Measurements from ENCODE around the gene MBTPS2. TPM values are rescaled to one million over a fixed set of nuclear protein-coding genes. Genes with fewer than 3 reads are reported as not detected.

The MBTPS2 gene
- total and polyA plus RNA-seq, 9 of the 15 experiments (the other 6 are each of a cell fraction or from before 2014, with no cell fraction given), result 2.3 to 18.7 (median 4.0) TPM

DNA sequence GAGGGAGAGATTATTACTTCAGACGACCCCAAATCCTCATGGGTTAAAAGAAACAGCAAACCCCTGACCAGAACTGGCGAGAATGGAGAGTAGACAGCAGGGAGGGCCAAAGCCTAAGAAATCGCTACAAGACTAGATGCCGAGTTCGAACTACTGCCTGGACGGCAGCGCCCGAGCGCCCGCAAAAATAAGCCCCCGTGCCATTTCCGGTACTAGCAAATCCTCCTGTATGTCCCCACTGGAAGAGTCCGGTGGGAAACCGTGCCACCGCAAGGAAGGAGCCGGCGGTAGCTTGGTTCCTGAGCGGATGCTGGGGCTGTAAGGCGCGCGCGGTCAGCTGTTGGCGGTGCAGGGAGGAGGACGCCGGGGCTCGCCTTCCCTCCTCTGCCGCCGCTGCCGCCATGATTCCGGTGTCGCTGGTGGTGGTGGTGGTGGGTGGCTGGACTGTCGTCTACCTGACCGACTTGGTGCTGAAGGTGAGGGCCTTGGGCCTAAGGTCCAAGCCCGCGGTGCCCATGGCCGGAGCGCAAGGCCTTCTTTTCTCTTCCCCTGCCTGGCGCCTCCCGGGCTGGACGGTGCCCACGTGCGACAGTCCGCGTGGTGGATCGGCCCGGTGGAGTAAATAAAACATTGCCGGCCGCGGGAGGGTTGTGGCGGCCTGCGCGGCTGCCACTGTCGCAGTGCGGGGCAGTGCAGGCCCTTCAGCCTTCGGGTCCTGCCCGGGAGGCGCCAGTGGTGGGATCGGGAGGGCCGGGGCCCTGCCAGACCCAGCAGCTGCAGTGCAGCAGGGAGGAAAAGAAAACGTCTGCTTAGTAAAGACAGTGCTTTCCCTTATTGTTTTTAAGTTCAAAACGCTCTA is at the start of gene MBTPS2 (continued):
- TF ChIP-seq, protein P1, sequence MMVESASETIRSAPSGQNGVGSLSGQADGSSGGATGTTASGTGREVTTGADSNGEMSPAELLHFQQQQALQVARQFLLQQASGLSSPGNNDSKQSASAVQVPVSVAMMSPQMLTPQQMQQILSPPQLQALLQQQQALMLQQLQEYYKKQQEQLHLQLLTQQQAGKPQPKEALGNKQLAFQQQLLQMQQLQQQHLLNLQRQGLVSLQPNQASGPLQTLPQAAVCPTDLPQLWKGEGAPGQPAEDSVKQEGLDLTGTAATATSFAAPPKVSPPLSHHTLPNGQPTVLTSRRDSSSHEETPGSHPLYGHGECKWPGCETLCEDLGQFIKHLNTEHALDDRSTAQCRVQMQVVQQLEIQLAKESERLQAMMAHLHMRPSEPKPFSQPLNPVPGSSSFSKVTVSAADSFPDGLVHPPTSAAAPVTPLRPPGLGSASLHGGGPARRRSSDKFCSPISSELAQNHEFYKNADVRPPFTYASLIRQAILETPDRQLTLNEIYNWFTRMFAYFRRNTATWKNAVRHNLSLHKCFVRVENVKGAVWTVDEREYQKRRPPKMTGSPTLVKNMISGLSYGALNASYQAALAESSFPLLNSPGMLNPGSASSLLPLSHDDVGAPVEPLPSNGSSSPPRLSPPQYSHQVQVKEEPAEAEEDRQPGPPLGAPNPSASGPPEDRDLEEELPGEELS (CRISPR knock-in tag; IDR thresholded peaks at IDR 0.05; ENCODE audit: borderline replicate concordance), result no peak
- TF ChIP-seq PTTG1 (tag; IDR thresholded peaks at IDR 0.05; ENCODE audit: low read depth) (no peak), ZNF766 (CRISPR knock-in tag; conservative IDR thresholded peaks at IDR 0.05) (no peak), ARNT (IDR thresholded peaks at IDR 0.05) (peak in 1 of 2 experiments; percentile 68; a peak in 1 of 4 replicates), SP2 (IDR thresholded peaks at IDR 0.05; ENCODE audit: extremely low read depth, low read depth, low read length, poor library complexity, severe bottlenecking) (no peak), ZNF431 (CRISPR knock-in tag; IDR thresholded peaks at IDR 0.05) (no peak), CBX5 (IDR thresholded peaks at IDR 0.05; ENCODE audit: borderline replicate concordance, low read depth) (no peak), RBM22 (IDR thresholded peaks at IDR 0.05; ENCODE audit: low read depth, low read length, poor library complexity, severe bottlenecking) (no peak), RBM25 (IDR thresholded peaks at IDR 0.05; ENCODE audit: low read depth, low read length, severe bottlenecking) (no peak), EP400 (IDR thresholded peaks at IDR 0.05) (peak; percentile 82; the same call in 1 of the 2 replicates), KLF10 (CRISPR knock-in tag; IDR thresholded peaks at IDR 0.05) (no peak), PYGO2 (tag; IDR thresholded peaks at IDR 0.05) (no peak), HEY1 (CRISPR knock-in tag; IDR thresholded peaks at IDR 0.05; ENCODE audit: borderline replicate concordance) (no peak), ZNF24 (IDR thresholded peaks at IDR 0.05) (peak; percentile 55; the same call in 1 of the 2 replicates), RBM14 (IDR thresholded peaks at IDR 0.05; ENCODE audit: borderline replicate concordance, insufficient read depth, low read depth, low read length) (no peak), TAF9B (IDR thresholded peaks at IDR 0.05; ENCODE audit: partially characterized antibody) (peak; percentile 98)
- TF ChIP-seq, protein P2, sequence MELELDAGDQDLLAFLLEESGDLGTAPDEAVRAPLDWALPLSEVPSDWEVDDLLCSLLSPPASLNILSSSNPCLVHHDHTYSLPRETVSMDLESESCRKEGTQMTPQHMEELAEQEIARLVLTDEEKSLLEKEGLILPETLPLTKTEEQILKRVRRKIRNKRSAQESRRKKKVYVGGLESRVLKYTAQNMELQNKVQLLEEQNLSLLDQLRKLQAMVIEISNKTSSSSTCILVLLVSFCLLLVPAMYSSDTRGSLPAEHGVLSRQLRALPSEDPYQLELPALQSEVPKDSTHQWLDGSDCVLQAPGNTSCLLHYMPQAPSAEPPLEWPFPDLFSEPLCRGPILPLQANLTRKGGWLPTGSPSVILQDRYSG (tag; conservative IDR thresholded peaks at IDR 0.05; ENCODE audit: low read depth), result no peak
- TF ChIP-seq, protein P3, sequence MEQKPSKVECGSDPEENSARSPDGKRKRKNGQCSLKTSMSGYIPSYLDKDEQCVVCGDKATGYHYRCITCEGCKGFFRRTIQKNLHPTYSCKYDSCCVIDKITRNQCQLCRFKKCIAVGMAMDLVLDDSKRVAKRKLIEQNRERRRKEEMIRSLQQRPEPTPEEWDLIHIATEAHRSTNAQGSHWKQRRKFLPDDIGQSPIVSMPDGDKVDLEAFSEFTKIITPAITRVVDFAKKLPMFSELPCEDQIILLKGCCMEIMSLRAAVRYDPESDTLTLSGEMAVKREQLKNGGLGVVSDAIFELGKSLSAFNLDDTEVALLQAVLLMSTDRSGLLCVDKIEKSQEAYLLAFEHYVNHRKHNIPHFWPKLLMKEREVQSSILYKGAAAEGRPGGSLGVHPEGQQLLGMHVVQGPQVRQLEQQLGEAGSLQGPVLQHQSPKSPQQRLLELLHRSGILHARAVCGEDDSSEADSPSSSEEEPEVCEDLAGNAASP (IDR thresholded peaks at IDR 0.05), result no peak
- TF ChIP-seq, protein P4, sequence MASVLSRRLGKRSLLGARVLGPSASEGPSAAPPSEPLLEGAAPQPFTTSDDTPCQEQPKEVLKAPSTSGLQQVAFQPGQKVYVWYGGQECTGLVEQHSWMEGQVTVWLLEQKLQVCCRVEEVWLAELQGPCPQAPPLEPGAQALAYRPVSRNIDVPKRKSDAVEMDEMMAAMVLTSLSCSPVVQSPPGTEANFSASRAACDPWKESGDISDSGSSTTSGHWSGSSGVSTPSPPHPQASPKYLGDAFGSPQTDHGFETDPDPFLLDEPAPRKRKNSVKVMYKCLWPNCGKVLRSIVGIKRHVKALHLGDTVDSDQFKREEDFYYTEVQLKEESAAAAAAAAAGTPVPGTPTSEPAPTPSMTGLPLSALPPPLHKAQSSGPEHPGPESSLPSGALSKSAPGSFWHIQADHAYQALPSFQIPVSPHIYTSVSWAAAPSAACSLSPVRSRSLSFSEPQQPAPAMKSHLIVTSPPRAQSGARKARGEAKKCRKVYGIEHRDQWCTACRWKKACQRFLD (CRISPR knock-in tag; IDR thresholded peaks at IDR 0.05), result no peak
- TF ChIP-seq, protein P5, sequence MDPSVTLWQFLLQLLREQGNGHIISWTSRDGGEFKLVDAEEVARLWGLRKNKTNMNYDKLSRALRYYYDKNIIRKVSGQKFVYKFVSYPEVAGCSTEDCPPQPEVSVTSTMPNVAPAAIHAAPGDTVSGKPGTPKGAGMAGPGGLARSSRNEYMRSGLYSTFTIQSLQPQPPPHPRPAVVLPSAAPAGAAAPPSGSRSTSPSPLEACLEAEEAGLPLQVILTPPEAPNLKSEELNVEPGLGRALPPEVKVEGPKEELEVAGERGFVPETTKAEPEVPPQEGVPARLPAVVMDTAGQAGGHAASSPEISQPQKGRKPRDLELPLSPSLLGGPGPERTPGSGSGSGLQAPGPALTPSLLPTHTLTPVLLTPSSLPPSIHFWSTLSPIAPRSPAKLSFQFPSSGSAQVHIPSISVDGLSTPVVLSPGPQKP (CRISPR knock-in tag; IDR thresholded peaks at IDR 0.05), result no peak

Measured in K562 (cell line).